Neural progenitor cell (in vitro differentiated cells): ENCODE data around the gene LINC01488. TPM values are rescaled to one million over a fixed set of nuclear protein-coding genes. Genes with fewer than 3 reads are reported as not detected.

Source experiments
- DNase-seq: peaks from one replicate; pipeline ENCODE4 v3.0.0-alpha.2; 2016; ENCODE audit warnings: low spot score
- H2AFZ ChIP-seq: fragments of 200-600 bp; sonication (generic); replicated peaks from 2 replicates; pipeline ENCODE4 v1.6.1; 2016; ENCODE audit warnings: antibody characterized with exemption
- H3F3A ChIP-seq: fragments of 200-600 bp; sonication (generic); 2 replicates; pipeline ENCODE4 v1.6.1; 2016; ENCODE audit warnings: antibody characterized with exemption, low read depth
- H3K27ac ChIP-seq: fragments of 200-600 bp; sonication (generic); 2 replicates; pipeline ENCODE4 v1.5.1; 2016; ENCODE audit warnings: mild to moderate bottlenecking
- H3K27me3 ChIP-seq: fragments of 200-600 bp; sonication (generic); 2 replicates; pipeline ENCODE4 v1.6.1; 2016; ENCODE audit warnings: mild to moderate bottlenecking, moderate library complexity
- H3K36me3 ChIP-seq: fragments of 200-600 bp; sonication (generic); 2 replicates; pipeline ENCODE4 v1.5.1; 2016
- H3K4me1 ChIP-seq: fragments of 200-600 bp; sonication (generic); 2 replicates; pipeline ENCODE4 v1.6.1; 2016; ENCODE audit warnings: mixed run types
- H3K4me2 ChIP-seq: fragments of 200-600 bp; sonication (generic); 2 replicates; pipeline ENCODE4 v1.6.1; 2016
- H3K4me3 ChIP-seq: fragments of 200-600 bp; sonication (generic); 2 replicates; pipeline ENCODE4 v1.5.1; 2016
- H3K79me2 ChIP-seq: fragments of 200-600 bp; sonication (generic); 2 replicates; pipeline ENCODE4 v1.6.1; 2016; ENCODE audit warnings: low read depth
- H3K9ac ChIP-seq: fragments of 200-600 bp; sonication (generic); 2 replicates; pipeline ENCODE4 v1.6.1; 2016
- H3K9me3 ChIP-seq: fragments of 200-600 bp; sonication (generic); 2 replicates; pipeline ENCODE4 v1.5.1; 2016; ENCODE audit warnings: low read depth
- H4K20me1 ChIP-seq: fragments of 200-600 bp; sonication (generic); 2 replicates; pipeline ENCODE4 v1.6.1; 2016; ENCODE audit warnings: low read depth
- H3K27ac Mint-ChIP-seq: 3 replicates; pipeline ENCODE4 v1.8.0; 2021; ENCODE audit warnings: mixed read lengths
- H3K27me3 Mint-ChIP-seq: 2 replicates; pipeline ENCODE4 v1.8.0; 2022; ENCODE audit warnings: low read depth, mild to moderate bottlenecking, inconsistent platforms, moderate library complexity, mixed read lengths; ENCODE audit not compliant: insufficient read depth
- H3K36me3 Mint-ChIP-seq: 3 replicates; pipeline ENCODE4 v1.8.0; 2021; ENCODE audit warnings: mixed read lengths
- H3K4me1 Mint-ChIP-seq: 3 replicates; pipeline ENCODE4 v1.8.0; 2021; ENCODE audit warnings: mixed read lengths
- H3K4me3 Mint-ChIP-seq: 3 replicates; pipeline ENCODE4 v1.8.0; 2021; ENCODE audit warnings: mild to moderate bottlenecking, moderate library complexity, mixed read lengths
- H3K9me3 Mint-ChIP-seq: 3 replicates; pipeline ENCODE4 v1.8.0; 2020; ENCODE audit warnings: mixed read lengths
- EZH2 ChIP-seq: fragments of 200-600 bp; sonication (generic); IDR thresholded peaks from 2 replicates; pipeline ENCODE4 v1.6.1; 2017; ENCODE audit warnings: antibody characterized with exemption, mild to moderate bottlenecking, moderate library complexity
- EZH2phosphoT487 ChIP-seq: fragments of 200-600 bp; sonication (generic); IDR thresholded peaks from 2 replicates; pipeline ENCODE4 v1.6.1; 2017; ENCODE audit warnings: antibody characterized with exemption
- total RNA-seq: library from RNA; depleted of rRNA; stranded (reverse); fragments of >200 nt; gene quantifications from 2 replicates; pipeline ENCODE4 v1.2.3, GENCODE V29; 2015; ENCODE audit warnings: low replicate concordance
- TF ChIP-seq, protein P1 (sequence below): fragments of 200-600 bp; sonication (generic); IDR thresholded peaks from 2 replicates; pipeline ENCODE4 v1.5.1; 2017; ENCODE audit warnings: antibody characterized with exemption, mild to moderate bottlenecking

LINC01488 gene
- total RNA-seq, result 0.09 TPM in 1 of 2 replicates, not detected in the other

DNA sequence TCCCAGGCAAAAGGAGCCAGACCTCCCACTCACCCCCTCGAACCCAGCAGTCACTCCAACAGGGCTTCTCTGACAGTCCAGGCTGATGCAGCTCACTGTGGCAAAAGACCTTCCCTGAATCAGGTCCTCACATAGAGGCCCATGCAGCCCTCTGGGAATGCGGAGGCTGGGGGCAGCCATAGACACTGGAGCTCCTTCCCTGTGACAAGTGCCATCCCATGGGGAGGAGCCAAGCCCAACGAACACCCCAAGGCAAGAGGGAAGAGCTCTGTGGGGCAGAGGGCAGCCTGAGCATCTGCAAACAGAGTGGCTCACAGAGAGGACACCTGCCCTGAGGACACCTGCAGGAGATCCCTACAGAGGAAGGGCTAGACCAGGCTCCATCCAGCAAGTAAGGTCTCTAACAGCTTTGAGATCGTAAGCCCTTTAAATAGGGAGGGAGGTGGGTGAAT lies at the start of gene LINC01488:
TSS of gene LINC01488 (plus strand) at position 271 of the 452 bp plus-strand sequence.
- Histone ChIP-seq H3K9ac (no peak within 1 kb of the TSS), H3K4me2 (no peak within 1 kb of the TSS), H3K4me3 (no peak within 1 kb of the TSS), H3K27me3 (no peaks in the 10 kb centered on the region), H3K36me3 (no peaks in the 10 kb centered on the region), H3K9me3 (no peaks in the 10 kb centered on the region), H3K4me1 (peaks cover 30% of the 10 kb centered on the region), H3F3A (no peaks in the 10 kb centered on the region), H3K27ac (no peak within 1 kb of the TSS), H2AFZ (no peak within 1 kb of the TSS), H4K20me1 (no peaks in the 10 kb centered on the region), H3K79me2 (no peaks in the 10 kb centered on the region)
- no peak for TF ChIP-seq EZH2
- TF ChIP-seq EZH2phosphoT487, result no peak
- TF ChIP-seq, protein P1, sequence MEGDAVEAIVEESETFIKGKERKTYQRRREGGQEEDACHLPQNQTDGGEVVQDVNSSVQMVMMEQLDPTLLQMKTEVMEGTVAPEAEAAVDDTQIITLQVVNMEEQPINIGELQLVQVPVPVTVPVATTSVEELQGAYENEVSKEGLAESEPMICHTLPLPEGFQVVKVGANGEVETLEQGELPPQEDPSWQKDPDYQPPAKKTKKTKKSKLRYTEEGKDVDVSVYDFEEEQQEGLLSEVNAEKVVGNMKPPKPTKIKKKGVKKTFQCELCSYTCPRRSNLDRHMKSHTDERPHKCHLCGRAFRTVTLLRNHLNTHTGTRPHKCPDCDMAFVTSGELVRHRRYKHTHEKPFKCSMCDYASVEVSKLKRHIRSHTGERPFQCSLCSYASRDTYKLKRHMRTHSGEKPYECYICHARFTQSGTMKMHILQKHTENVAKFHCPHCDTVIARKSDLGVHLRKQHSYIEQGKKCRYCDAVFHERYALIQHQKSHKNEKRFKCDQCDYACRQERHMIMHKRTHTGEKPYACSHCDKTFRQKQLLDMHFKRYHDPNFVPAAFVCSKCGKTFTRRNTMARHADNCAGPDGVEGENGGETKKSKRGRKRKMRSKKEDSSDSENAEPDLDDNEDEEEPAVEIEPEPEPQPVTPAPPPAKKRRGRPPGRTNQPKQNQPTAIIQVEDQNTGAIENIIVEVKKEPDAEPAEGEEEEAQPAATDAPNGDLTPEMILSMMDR, result no peak
- H3K27me3 Mint-ChIP-seq, result no peaks in the 10 kb centered on the region
- no peak within 1 kb of the TSS for H3K4me3 Mint-ChIP-seq
- H3K27ac Mint-ChIP-seq, result peak within 1 kb of the TSS; percentile 93
- DNase-seq, result no peak
- peaks cover 30% of the 10 kb centered on the region for H3K4me1 Mint-ChIP-seq
- no peaks in the 10 kb centered on the region for H3K9me3 Mint-ChIP-seq
- no peaks in the 10 kb centered on the region for H3K36me3 Mint-ChIP-seq

DNA sequence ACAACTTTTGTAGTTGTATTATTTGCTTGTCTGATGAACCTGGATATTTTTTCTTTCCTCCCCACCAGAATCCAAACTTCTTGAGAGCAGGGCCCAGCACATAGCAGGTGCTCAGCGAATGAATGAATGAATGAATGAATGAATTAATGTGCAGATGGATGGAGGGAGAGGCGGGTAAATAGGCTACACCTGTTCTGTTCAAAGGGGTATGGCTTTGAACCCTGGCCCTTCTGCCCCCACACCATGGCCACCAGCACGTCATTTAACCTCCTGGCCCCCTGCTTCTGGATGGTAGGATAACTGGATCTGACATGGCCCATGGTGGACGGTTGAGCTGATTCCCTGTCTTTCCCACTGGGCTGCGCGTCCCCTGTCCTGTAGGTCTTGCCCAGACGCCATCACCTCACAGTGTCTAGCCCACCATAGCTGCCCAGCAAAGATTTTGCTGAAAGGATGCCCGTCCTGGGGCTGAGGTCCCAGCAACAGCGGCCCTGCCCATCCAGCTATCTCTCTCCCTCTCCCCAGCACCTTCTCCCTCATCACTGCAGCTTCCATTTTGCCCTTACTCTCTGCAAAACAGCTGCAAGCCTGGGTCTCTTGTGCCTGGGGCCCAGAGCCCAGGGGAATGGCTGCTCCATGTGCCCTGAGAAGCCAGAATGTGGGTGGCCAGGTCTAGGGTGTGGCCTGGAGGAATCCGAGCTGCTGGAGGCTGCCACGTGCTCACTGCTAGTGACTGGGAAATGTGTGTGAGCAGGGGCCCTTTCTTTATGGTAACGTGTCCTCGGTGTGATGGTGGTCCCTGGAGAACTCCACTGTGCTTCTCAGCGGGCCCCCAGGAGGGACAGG lies 49.3 kb upstream of the LINC01488 start:
- Histone ChIP-seq H4K20me1 (no peaks in the 10 kb centered on the region), H3K36me3 (no peaks in the 10 kb centered on the region), H3K4me3 (no peak overlapping the region), H3K79me2 (no peaks in the 10 kb centered on the region), H3K4me1 (peaks cover 42% of the 10 kb centered on the region), H3K27ac (no peak overlapping the region), H2AFZ (no peak overlapping the region), H3F3A (peaks cover 31% of the 10 kb centered on the region), H3K4me2 (no peak overlapping the region), H3K27me3 (no peaks in the 10 kb centered on the region), H3K9ac (no peak overlapping the region), H3K9me3 (no peaks in the 10 kb centered on the region)
- H3K4me1 Mint-ChIP-seq, result peaks cover 43% of the 10 kb centered on the region
- no peak overlapping the region for H3K4me3 Mint-ChIP-seq
- no peaks in the 10 kb centered on the region for H3K36me3 Mint-ChIP-seq
- no peak for TF ChIP-seq EZH2
- no peak for TF ChIP-seq EZH2phosphoT487
- TF ChIP-seq, protein P1, result no peak
- no peak for DNase-seq
- H3K9me3 Mint-ChIP-seq, result no peaks in the 10 kb centered on the region
- H3K27ac Mint-ChIP-seq, result no peak overlapping the region
- H3K27me3 Mint-ChIP-seq, result peaks cover 23% of the 10 kb centered on the region

DNA sequence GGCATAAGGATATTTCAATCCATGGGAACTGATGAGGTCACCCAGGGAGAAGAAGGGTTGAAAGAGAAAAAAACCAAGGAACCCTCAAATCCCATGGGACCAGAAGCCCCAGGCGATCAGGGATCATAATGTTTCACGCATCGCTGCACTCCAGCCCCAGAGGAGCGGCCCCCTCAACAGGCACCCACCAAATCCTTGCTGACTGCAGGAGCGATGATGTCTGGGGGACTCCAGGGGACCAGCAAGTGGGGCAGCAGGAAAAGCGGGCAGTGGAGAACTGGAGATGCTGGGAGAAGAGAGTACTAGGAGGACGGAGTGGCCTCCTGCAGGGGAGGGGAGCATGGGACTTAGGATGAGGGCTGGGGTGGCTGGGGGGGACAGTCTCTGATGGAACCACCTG lies 47.7 kb upstream of the LINC01488 start:
- no peak overlapping the region for H3K9ac ChIP-seq
- H3K4me3 ChIP-seq, result no peak overlapping the region
- no peaks in the 10 kb centered on the region for H3K79me2 ChIP-seq
- H3K9me3 Mint-ChIP-seq, result no peaks in the 10 kb centered on the region
- H3K27ac Mint-ChIP-seq, result peak overlapping the region; percentile 72
- no peaks in the 10 kb centered on the region for H3K36me3 ChIP-seq
- peaks cover 25% of the 10 kb centered on the region for H3F3A ChIP-seq
- H4K20me1 ChIP-seq, result no peaks in the 10 kb centered on the region
- H3K9me3 ChIP-seq, result no peaks in the 10 kb centered on the region
- H3K4me2 ChIP-seq, result no peak overlapping the region
- TF ChIP-seq EZH2phosphoT487, result no peak
- TF ChIP-seq EZH2, result no peak
- TF ChIP-seq, protein P1, result no peak
- no peak for DNase-seq
- H3K27me3 Mint-ChIP-seq, result peaks cover 19% of the 10 kb centered on the region
- no peak overlapping the region for H3K4me3 Mint-ChIP-seq
- no peaks in the 10 kb centered on the region for H3K27me3 ChIP-seq
- H3K4me1 ChIP-seq, result peaks cover 53% of the 10 kb centered on the region
- no peak overlapping the region for H3K27ac ChIP-seq
- no peak overlapping the region for H2AFZ ChIP-seq
- H3K36me3 Mint-ChIP-seq, result no peaks in the 10 kb centered on the region
- H3K4me1 Mint-ChIP-seq, result peaks cover 52% of the 10 kb centered on the region
